GM12878 (cell line): Measurements from ENCODE around the gene KDM4C. TPM values are rescaled to one million over a fixed set of nuclear protein-coding genes. Genes with fewer than 3 reads are reported as not detected.
A peak's percentile ranks its signal among the peaks of the same experiment; 100 is the strongest.

Source experiments
- ATAC-seq: fragments of 200-7000 bp; cut with Tn5 transposase; 3 replicates; pipeline ENCODE4 v1.9.1; 2020; ENCODE audit warnings: mild to moderate bottlenecking, moderate library complexity
- BruUV-seq: library from RNA; stranded (reverse); fragments of 400-500 nt; replicated peaks from 2 replicates; lab custom pipeline; 2021; lab: Mats Ljungman, UMichigan
- CTCF ChIA-PET: fragments of 300-600 bp; sonication (Branson Sonifier 250); formaldehyde crosslinking; extraction: SDS; loops from one replicate; lab custom pipeline; 2021; ENCODE audit warnings: inconsistent platforms; lab: Yijun Ruan, JAX
- POLR2A ChIA-PET: fragments of 350-600 bp; formaldehyde crosslinking; extraction: SDS; loops from one replicate; lab custom pipeline; 2021; ENCODE audit warnings: inconsistent platforms; lab: Charles Lee
- RAD21 ChIA-PET: fragments of 300-600 bp; sonication (Branson Sonifier 250); formaldehyde crosslinking; loops from one replicate; lab custom pipeline; 2023; ENCODE audit warnings: antibody characterized with exemption; ENCODE audit not compliant: unreplicated experiment; lab: Charles Lee
- SMC1A ChIA-PET: fragments of 300-600 bp; sonication (Branson Sonifier 250); formaldehyde crosslinking; loops from one replicate; lab custom pipeline; 2023; ENCODE audit not compliant: unreplicated experiment, uncharacterized antibody; lab: Charles Lee
- DNase-seq: peaks from one replicate; pipeline ENCODE4 v3.0.0-alpha.2; 2011; ENCODE audit warnings: low read depth, low spot score
- FAIRE-seq: peaks from 3 replicates; lab custom pipeline; 2011; peaks lifted over from hg19 to GRCh38; lab: Jason Lieb, UNC
- H2AFZ ChIP-seq: 2 replicates; pipeline ENCODE4 v1.6.0; 2011; ENCODE audit warnings: low read depth, low read length, control low read depth; ENCODE audit not compliant: control insufficient read depth
- H3K27ac ChIP-seq: 2 replicates; pipeline ENCODE4 v1.5.1; 2011; ENCODE audit warnings: control low read depth; ENCODE audit not compliant: control insufficient read depth, insufficient read depth
- H3K27me3 ChIP-seq, 2 experiments: replicated peaks in 1 of 2; 2 replicates each; pipeline versions ENCODE4 v1.6.0 to v1.6.1; 2011; ENCODE audit warnings: low read length in 1 of 2; ENCODE audit not compliant: control insufficient read depth in 2 of 2, insufficient read depth in 2 of 2
- H3K36me3 ChIP-seq, 2 experiments: 2 replicates each; pipeline ENCODE4 v1.5.1; 2011; ENCODE audit warnings: low read length in 1 of 2; ENCODE audit not compliant: control insufficient read depth in 2 of 2, insufficient read depth in 2 of 2
- H3K4me1 ChIP-seq: 2 replicates; pipeline ENCODE4 v1.6.1; 2011; ENCODE audit warnings: mild to moderate bottlenecking, low read length, moderate library complexity, mixed read lengths; ENCODE audit not compliant: control insufficient read depth, insufficient read depth
- H3K4me2 ChIP-seq: 2 replicates; pipeline ENCODE4 v1.6.0; 2011; ENCODE audit warnings: control low read depth; ENCODE audit not compliant: control insufficient read depth, insufficient read depth
- H3K4me3 ChIP-seq: fragments of 200-600 bp; sonication (generic); 2 replicates; pipeline ENCODE4 v1.5.1; 2016
- H3K79me2 ChIP-seq: 2 replicates; pipeline ENCODE4 v1.6.0; 2011; ENCODE audit warnings: low read length; ENCODE audit not compliant: control insufficient read depth, insufficient read depth
- H3K9ac ChIP-seq: 2 replicates; pipeline ENCODE4 v1.8.0; 2011; ENCODE audit warnings: low read length, control low read depth, mixed read lengths; ENCODE audit not compliant: control insufficient read depth, insufficient read depth
- H3K9me3 ChIP-seq: replicated peaks from 3 replicates; pipeline ENCODE4 v1.5.1; 2011; ENCODE audit warnings: mild to moderate bottlenecking, low read length; ENCODE audit not compliant: control insufficient read depth, insufficient read depth
- H4K20me1 ChIP-seq: 2 replicates; pipeline ENCODE4 v1.6.0; 2011; ENCODE audit not compliant: control insufficient read depth, insufficient read depth
- ATF2 ChIP-seq: IDR thresholded peaks from 2 replicates; pipeline ENCODE4 v1.6.1; 2012; ENCODE audit warnings: low read length, inconsistent platforms
- BHLHE40 ChIP-seq, 2 experiments: fragments of 450-650 bp in 1 of 2; IDR thresholded peaks; 2 replicates each; pipeline ENCODE4 v1.6.1; 2011 to 2017; ENCODE audit warnings: low read depth in 2 of 2, borderline replicate concordance in 1 of 2, improper control_type of control experiment in 1 of 2, low read length in 1 of 2, mild to moderate bottlenecking in 1 of 2
- IKZF2 ChIP-seq, 2 experiments: fragments of 450-650 bp; IDR thresholded peaks; 2 replicates each; pipeline ENCODE4 v1.6.1; 2017; ENCODE audit warnings: mild to moderate bottlenecking in 2 of 2, moderate library complexity in 2 of 2
- MYC ChIP-seq: IDR thresholded peaks from 2 replicates; pipeline ENCODE4 v1.6.1; 2011; ENCODE audit warnings: mild to moderate bottlenecking, low read length, moderate library complexity, inconsistent platforms; ENCODE audit not compliant: insufficient read depth, insufficient replicate concordance, insufficient read length, severe bottlenecking
- NFXL1 ChIP-seq: fragments of 450-650 bp; IDR thresholded peaks from 2 replicates; pipeline ENCODE4 v1.6.1; 2017; ENCODE audit warnings: antibody characterized with exemption, mild to moderate bottlenecking, borderline replicate concordance
- RAD51 ChIP-seq: fragments of 450-650 bp; IDR thresholded peaks from 2 replicates; pipeline ENCODE4 v1.6.1; 2016; ENCODE audit warnings: moderate library complexity, mild to moderate bottlenecking, inconsistent platforms
- RFX5 ChIP-seq: IDR thresholded peaks from 2 replicates; pipeline ENCODE4 v1.6.1; 2011; ENCODE audit warnings: low read depth, low read length, improper control_type of control experiment
- RUNX3 ChIP-seq: IDR thresholded peaks from 2 replicates; pipeline ENCODE4 v1.6.1; 2012; ENCODE audit warnings: low read length, inconsistent platforms
- WGBS: methylation state at CpG from one replicate; pipeline ENCODE4 v1.1.6; 2016; ENCODE audit warnings: low lambda C conversion rate; ENCODE audit not compliant: insufficient replicate concordance, insufficient coverage; ENCODE audit errors: missing lambda C conversion rate; 5-methylcytosine and 5-hydroxymethylcytosine counted together
- in situ Hi-C: fragments of 300-500 bp; cut with MboI; formaldehyde crosslinking; loops from 9 replicates; pipeline ENCODE4 v1.14.3; 2018; ENCODE audit warnings: mixed read lengths
- intact Hi-C: fragments of 100-400 bp; cut with micrococcal nuclease; formaldehyde crosslinking; loops from one replicate; pipeline ENCODE4 v1.14.2; 2022; ENCODE audit not compliant: unreplicated experiment
- polyA plus RNA-seq, 11 experiments: library from polyadenylated mRNA; depleted of rRNA in 4 of 11; unstranded in 6 of 11; stranded (reverse) in 5 of 11; fragments of >200 nt; fragmentation: Nextera tagmentation in 4 of 11; fragmentation: Illumina TruSeq in 1 of 11; extraction: Ambion mirVana in 4 of 11; extraction: Trizol in 1 of 11; gene quantifications; 1 replicate in 1 of 11; 2 replicates in 10 of 11; pipeline versions ENCODE4 v1.2.1 to v1.2.3, GENCODE V29; 2011 to 2016; ENCODE audit warnings: inconsistent platforms in 2 of 11, missing spikeins in 2 of 11, low read depth in 1 of 11
- total RNA-seq, 4 experiments: library from RNA; depleted of rRNA in 3 of 4; stranded (reverse); fragments of >200 nt in 3 of 4; fragmentation: Illumina TruSeq in 1 of 4; extraction: Trizol in 1 of 4; gene quantifications; 2 replicates each; pipeline versions ENCODE4 v1.2.1 to v1.2.3, GENCODE V29; 2013 to 2021

The KDM4C gene
- total and polyA plus RNA-seq, 10 of the 15 experiments (the other 5 are each of a cell fraction or from before 2014, with no cell fraction given) = 6.8 to 41.2 (median 20.1) TPM

DNA sequence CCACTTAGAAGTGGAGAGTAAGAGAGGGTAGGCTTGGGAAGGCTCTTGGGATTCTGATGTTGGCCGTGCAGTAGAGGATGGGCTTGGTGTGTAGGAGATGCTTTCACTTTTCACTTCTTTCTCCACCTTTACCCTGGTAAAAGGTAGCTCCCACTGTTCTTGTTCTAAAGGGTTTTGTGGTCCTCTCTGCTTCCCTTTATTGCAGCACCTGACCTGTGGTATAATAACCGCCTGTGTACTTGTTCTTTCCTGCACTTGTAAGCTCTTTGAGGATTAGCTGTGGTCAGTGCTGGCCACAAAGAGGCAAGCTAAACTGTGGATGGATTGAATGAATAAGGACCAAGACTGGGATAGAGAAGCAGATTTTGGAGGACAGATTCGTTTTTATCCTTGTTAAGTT lies 25.2 kb downstream of the KDM4C start:
- H3K9me3 ChIP-seq = no peaks in the 10 kb centered on the region
- in situ Hi-C loops (no loop called here), intact Hi-C loops (no loop called here)
- H3K27ac ChIP-seq = no peak overlapping the region
- BruUV-seq = TSS peak; percentile 36
- FAIRE-seq = no peak
- H3K27me3 ChIP-seq = no peaks in the 10 kb centered on the region
- H3K4me3 ChIP-seq = no peak overlapping the region
- no peak overlapping the region for H3K9ac ChIP-seq
- SMC1A ChIA-PET = interaction anchor here (1.4 to 1.5 kb wide), 2 partner anchors 13 to 31 kb away, joined by 3 to 5 read pairs; no protein-coding TSS in a partner anchor
- 29% methylated on average over 3 of the region's 3 CpGs for WGBS
- peaks cover 73% of the 10 kb centered on the region for H3K79me2 ChIP-seq
- no peak for DNase-seq
- CTCF ChIA-PET = interaction anchor here (1.0 to 1.5 kb wide), 2 partner anchors 44 to 126 kb away, joined by 3 to 6 read pairs; no protein-coding TSS in a partner anchor
- peaks cover 3% of the 10 kb centered on the region for H4K20me1 ChIP-seq
- no peak overlapping the region for H2AFZ ChIP-seq
- POLR2A ChIA-PET = interaction anchor here (0.9 kb wide), 1 partner anchor 54 kb away, joined by 3 read pairs; no protein-coding TSS in a partner anchor
- H3K4me1 ChIP-seq = peaks cover 24% of the 10 kb centered on the region
- RAD21 ChIA-PET = interaction anchor here (1.1 kb wide), 1 partner anchor 44 kb away, joined by 3 read pairs; no protein-coding TSS in a partner anchor
- H3K36me3 ChIP-seq = no peaks in the 10 kb centered on the region; a peak in 1 of 4 replicates
- H3K4me2 ChIP-seq = 0 out of 2 replicates have a peak overlapping the region, but pooled peaks have one; percentile 2
- peak; percentile 39 for ATAC-seq
- TF ChIP-seq BHLHE40 (IDR thresholded peaks at IDR 0.05; ENCODE audit: borderline replicate concordance in 1 of 2, low read depth in 2 of 2, low read length in 1 of 2) (peak in 1 of 2 experiments; percentile 41; a peak in 1 of 4 replicates), RAD51 (peak; percentile 34; the same call in 1 of the 2 replicates), NFXL1 (no peak), ATF2 (no peak), IKZF2 (IDR thresholded peaks at IDR 0.05) (peak in 1 of 2 experiments; percentile 19; a peak in 1 of 4 replicates), RUNX3 (peak; percentile 78), RFX5 (no peak), MYC (no peak)
